Heart right ventricle (tissue), 16 donors: ENCODE results near the gene PLIN3. TPM values are rescaled to one million over a fixed set of nuclear protein-coding genes. Genes with fewer than 3 reads are reported as not detected.
"Not testable (repeated sequence)": the region's sequence is repeated elsewhere in the genome, so short reads cannot be mapped to it uniquely, and the experiment has no call there.

Experiments
- ATAC-seq, 8 donors: fragments of 200-7000 bp; cut with Tn5 transposase; one replicate each; pipeline ENCODE4 v1.9.1; 2020; ENCODE audit warnings: mild to moderate bottlenecking in 8 of 8, moderate library complexity in 8 of 8, moderate number of reproducible peaks in 1 of 8
- DNase-seq, 2 donors: peaks; one replicate each; pipeline ENCODE4 v3.0.0-alpha.2; 2020
- H3K27ac ChIP-seq, 10 donors: fragments of 200-600 bp; sonication (generic) in 2 of 10; one replicate each; pipeline versions ENCODE4 v1.5.0 to v1.8.0; 2020 to 2022; ENCODE audit warnings: mild to moderate bottlenecking in 3 of 10
- H3K27me3 ChIP-seq, 7 donors: fragments of 200-600 bp; one replicate each; pipeline ENCODE4 v1.8.0; 2021 to 2022; ENCODE audit warnings: mild to moderate bottlenecking in 2 of 7
- H3K36me3 ChIP-seq, 9 donors: fragments of 200-600 bp; sonication (generic) in 1 of 9; one replicate each; pipeline versions ENCODE4 v1.5.0 to v1.8.0; 2020 to 2022; ENCODE audit warnings: mild to moderate bottlenecking in 2 of 9
- H3K4me1 ChIP-seq, 9 donors: fragments of 200-600 bp; sonication (generic) in 1 of 9; one replicate each; pipeline versions ENCODE4 v1.5.0 to v1.8.0; 2020 to 2022; ENCODE audit warnings: mild to moderate bottlenecking in 4 of 9
- H3K4me3 ChIP-seq, 10 donors: fragments of 200-600 bp; sonication (generic) in 2 of 10; one replicate each; pipeline versions ENCODE4 v1.5.0 to v1.8.0; 2020 to 2022; ENCODE audit warnings: mild to moderate bottlenecking in 7 of 10, moderate library complexity in 2 of 10
- H3K9me3 ChIP-seq, 11 donors: fragments of 200-600 bp in 10 of 11; sonication (generic) in 2 of 11; one replicate each; pipeline versions ENCODE4 v1.5.0 to v1.8.0; 2013 to 2022; ENCODE audit warnings: mild to moderate bottlenecking in 2 of 11, control low read depth in 1 of 11, moderate library complexity in 1 of 11
- CTCF ChIP-seq, 9 donors: fragments of 200-600 bp; sonication (generic) in 2 of 9; IDR thresholded peaks; one replicate each; pipeline versions ENCODE4 v1.5.0 to v1.8.0; 2021 to 2022; ENCODE audit warnings: antibody characterized with exemption in 9 of 9, mild to moderate bottlenecking in 5 of 9, moderate library complexity in 1 of 9
- WGBS, 2 donors: extraction: QIAGEN DNeasy Blood & Tissue Kit; methylation state at CpG; one replicate each; pipeline ENCODE4 v1.1.7; 2013; ENCODE audit warnings: inconsistent platforms in 1 of 2; 5-methylcytosine and 5-hydroxymethylcytosine counted together
- intact Hi-C, 10 donors: fragments of 100-400 bp; cut with DNase I; formaldehyde crosslinking; loops; one replicate each; pipeline versions ENCODE4 v1.11.1 to v1.14.2; 2022
- polyA plus RNA-seq, 2 donors: library from polyadenylated mRNA; stranded (reverse); fragments of 200-250 nt; gene quantifications; one replicate each; pipeline ENCODE4 v1.2.3, GENCODE V29; 2013
- total RNA-seq, 10 donors: library from RNA; stranded (reverse); fragmentation: NEBNext Ultra II Directional in 3 of 10; extraction: Animal tissue kit (Norgen Biotek cat#: 25700) in 3 of 10; gene quantifications; one replicate each; pipeline versions ENCODE4 v1.2.1 to v1.2.4, GENCODE V29; 2021 to 2023
- donor health status: Arrhythmogenic right ventricular cardiomyopathy.
- donor health status: ischemic (EF 13 %, LVEDD 7.1; RV severe dilation, severe dysfunction).
- donor health status: healthy with polysubstance abuse.
- donor health status: DM: no; HTN: yes; CAD: no.
- donor health status: DM: no; HTN: no; CAD: no.
- donor health status: ischemic (EF 25% LVEDD 6.9; RV normal size, moderate dysfunction).
- donor health status: ischemic (EF 25% LVEDD 5.7; RV mildly dilated, moderate dysfunction).
- donor health status: healthy.
- donor health status: DM: yes; HTN: yes; CAD: no.
- donor health status: Ischemic cardiomyopathy.
- donor health status: ischemic (EF 35%, LVEDD 5.7; RV mildly dilated, moderate dysfunction).
- donor health status: nonischemic (EF 11% LVEDD 7.7; RV severe dilation, severe dysfunction).
- donor health status: DM: yes; HTN: yes; CAD: no.
- donor health status: PGD.
- donor health status: ischemic (EF 29% LVEDD 5.4; RV normal size, mild dysfunction).
- donor health status: nonischemic (EF 23%, LVEDD 6.1; RV moderate dilation, normal function).

Gene PLIN3
- total and polyA plus RNA-seq, 12 donors: 7.2 to 52.9 (median 26.0) TPM

- H3K4me1 ChIP-seq: peaks cover 0 to 52% (median 11%) of the 10 kb centered on the region in 9 donors
- TF ChIP-seq CTCF (IDR thresholded peaks at IDR 0.05): no peak
- 75 to 79% methylated on average over 6 of the region's 6 CpGs for WGBS, 2 donors
- peak in 4 of 8 donors; percentile 10 to 47 (median 30) for ATAC-seq
- intact Hi-C loops: loop anchor here in 4 of 10 donors (5.0 to 10.0 kb wide), 4 partner anchors 45 to 228 kb away; no protein-coding TSS in a partner anchor
- H3K27me3 ChIP-seq: no peaks in the 10 kb centered on the region
- no peak overlapping the region for H3K4me3 ChIP-seq
- no peak for DNase-seq
- H3K9me3 ChIP-seq: no peaks in the 10 kb centered on the region
- no peaks in the 10 kb centered on the region for H3K36me3 ChIP-seq
- H3K27ac ChIP-seq: peak overlapping the region in 1 of 10 donors; percentile 76
These were observed 60.3 kb downstream of the PLIN3 start for GRCh38 chr19:4807188-4807587.

DNA sequence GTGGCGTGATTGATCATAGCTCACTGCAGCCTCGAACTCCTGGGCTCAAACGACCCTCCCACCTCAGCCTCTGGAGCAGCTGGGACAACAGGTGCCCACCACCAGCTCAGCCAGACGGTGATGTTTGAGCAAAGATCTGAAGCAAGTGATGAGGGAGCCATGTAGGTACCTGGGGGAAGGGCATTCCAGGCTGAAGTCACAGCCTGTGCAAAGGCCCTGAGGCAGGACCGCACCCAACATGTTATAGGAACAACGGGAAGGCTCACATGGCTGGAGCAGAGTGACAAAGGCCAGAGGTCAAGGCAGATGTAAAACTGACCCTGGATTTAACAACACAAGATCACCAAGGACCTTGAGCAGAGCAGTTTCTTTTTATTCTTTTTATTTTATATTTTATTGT is 61.1 kb downstream of the PLIN3 start:
- ATAC-seq (no peak), DNase-seq (no peak)
- 86 to 87% methylated on average over 6 of the region's 6 CpGs for WGBS, 2 donors
- no peaks in the 10 kb centered on the region for H3K9me3 ChIP-seq
- no peaks in the 10 kb centered on the region for H3K27me3 ChIP-seq
- TF ChIP-seq CTCF (IDR thresholded peaks at IDR 0.05): no peak
- H3K36me3 ChIP-seq: no peaks in the 10 kb centered on the region
- H3K4me3 ChIP-seq: no peak overlapping the region
- H3K27ac ChIP-seq: peak overlapping the region in 1 of 10 donors; percentile 76
- intact Hi-C loops: loop anchor here in 4 of 10 donors (5.0 to 10.0 kb wide), 4 partner anchors 46 to 228 kb away; no protein-coding TSS in a partner anchor
- H3K4me1 ChIP-seq: peaks cover 0 to 47% (median 11%) of the 10 kb centered on the region in 9 donors

GRCh38 chr19:4805140-4805539 is 62.3 kb downstream of the PLIN3 start:
- not testable (repeated sequence) for ATAC-seq

GRCh38 chr19:4803736-4804695 is 63.5 kb downstream of the PLIN3 start:
- Histone ChIP-seq H3K9me3 (no peaks in the 10 kb centered on the region), H3K27ac (peak overlapping the region in 1 of 10 donors; percentile 80), H3K27me3 (no peaks in the 10 kb centered on the region), H3K36me3 (no peaks in the 10 kb centered on the region), H3K4me1 (peaks cover 0 to 34% (median 18%) of the 10 kb centered on the region in 9 donors), H3K4me3 (no peak overlapping the region)
- 44 to 49% methylated on average over 33 of the region's 33 CpGs for WGBS, 2 donors
- peak; percentile 50 to 78 (median 63) for ATAC-seq
- intact Hi-C loops: loop anchor here in 8 of 10 donors (1.0 to 10.0 kb wide), 5 partner anchors 71 to 231 kb away; no protein-coding TSS in a partner anchor
- TF ChIP-seq CTCF (IDR thresholded peaks at IDR 0.05): peak; percentile 61 to 89 (median 79)
- DNase-seq: peak; percentile 55 to 69

More at GRCh38 chr19:4805140-4805539, 62.3 kb downstream of the PLIN3 start:
- H3K27me3 ChIP-seq, DNase-seq, H3K36me3 ChIP-seq, H3K4me3 ChIP-seq, H3K27ac ChIP-seq, H3K9me3 ChIP-seq: not testable (repeated sequence)
- peaks cover 0 to 41% (median 18%) of the 10 kb centered on the region in 9 donors for H3K4me1 ChIP-seq
- intact Hi-C loops: loop anchor here in 7 of 10 donors (2.0 to 10.0 kb wide), 5 partner anchors 47 to 230 kb away; no protein-coding TSS in a partner anchor
- WGBS, 2 donors: 96% methylated on average over 6 of the region's 6 CpGs
